ENCODE data around the gene TMEM139.
"Not testable (repeated sequence)": the region's sequence is repeated elsewhere in the genome, so short reads cannot be mapped to it uniquely, and the experiment has no call there.

TMEM139 gene

DNA sequence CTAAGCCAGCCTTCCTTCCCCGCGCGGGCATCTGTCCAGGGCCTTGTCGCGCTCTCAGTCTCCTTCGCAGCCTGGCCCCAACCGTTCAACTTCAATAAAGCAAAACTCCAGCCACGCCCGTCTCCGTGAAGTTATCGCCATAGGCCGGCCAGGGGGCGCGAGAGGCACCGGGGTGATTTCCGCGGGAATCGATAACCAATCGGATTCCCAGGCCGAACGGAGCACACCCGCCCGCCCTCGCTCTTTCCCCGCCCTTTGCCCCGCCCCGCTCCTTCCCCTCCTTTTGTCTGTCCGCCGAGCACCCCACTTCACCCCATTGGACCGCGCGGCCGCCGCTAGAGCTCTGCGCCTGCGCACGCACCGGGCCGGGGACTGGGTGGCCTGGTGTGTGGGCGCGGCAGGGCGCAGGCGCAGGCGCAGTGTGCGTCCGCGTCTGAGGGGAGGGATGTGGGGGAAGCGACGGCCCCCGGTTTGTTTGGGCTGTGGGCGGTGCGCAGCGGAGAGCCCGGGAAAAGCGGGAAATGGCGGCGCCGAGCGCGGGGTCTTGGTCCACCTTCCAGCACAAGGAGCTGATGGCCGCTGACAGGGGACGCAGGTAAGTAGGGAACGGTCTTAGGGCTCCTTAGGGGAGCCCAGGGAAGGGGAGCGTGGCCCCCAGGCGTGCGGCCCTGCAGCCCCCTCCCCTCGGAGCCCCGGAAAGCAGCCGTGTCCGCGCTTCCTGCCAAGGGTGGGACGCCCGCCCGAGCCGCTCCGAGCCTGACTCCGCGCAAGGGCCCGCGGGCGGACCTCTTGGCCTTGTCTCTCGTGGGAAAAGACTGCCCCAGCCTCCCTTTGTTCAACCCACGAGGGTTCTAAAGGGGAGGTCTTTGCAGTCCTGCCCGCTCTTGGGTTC is 3.4 kb downstream of the TMEM139 start, which contains the start of gene CASP2:
TSS of gene CASP2 (plus strand) at position 417 of the 892 bp plus-strand sequence. CDS start at position 522, 105 bp downstream.
- Histone ChIP-seq H4K8ac (ENCODE audit: low read depth, low read length) (peak within 1 kb of the TSS; percentile 90), H4K91ac (ENCODE audit: low read depth, low read length) (peak within 1 kb of the TSS; percentile 89), H3K23ac (ENCODE audit: low read length) (no peak within 1 kb of the TSS), H3K4me2 (ENCODE audit: low read length) (peak within 1 kb of the TSS; percentile 82), H3K79me1 (ENCODE audit: low read length) (peaks cover 15% of the 10 kb centered on the region), H2AK5ac (ENCODE audit: low read length) (peak within 1 kb of the TSS; percentile 50), H2BK12ac (ENCODE audit: low read length) (peak within 1 kb of the TSS; percentile 9), H3K4ac (ENCODE audit: low read depth, low read length) (peak within 1 kb of the TSS; percentile 75), H2AFZ (ENCODE audit: insufficient read depth, low read length, poor library complexity) (peak within 1 kb of the TSS; percentile 89), H3K27me3 (ENCODE audit: insufficient read depth, low read length) (no peaks in the 10 kb centered on the region), H3K4me1 (ENCODE audit: control insufficient read depth in 1 of 2, insufficient read depth in 2 of 2, low read length in 2 of 2) (peaks cover 12 to 14% of the 10 kb centered on the region in 2 experiments), H3K9me3 (ENCODE audit: insufficient read depth, low read depth, low read length) (peaks cover 6% of the 10 kb centered on the region), H3K36me3 (ENCODE audit: control insufficient read depth in 1 of 2, insufficient read depth in 2 of 2, low read length in 2 of 2) (peaks cover 12 to 13% of the 10 kb centered on the region in 2 experiments), H3K4me3 (ENCODE audit: low read depth, low read length) (peak within 1 kb of the TSS; percentile 82), H3K14ac (ENCODE audit: low read length) (peak within 1 kb of the TSS; percentile 87), H4K12ac (ENCODE audit: low read depth, low read length) (peak within 1 kb of the TSS; percentile 60), H3K18ac (ENCODE audit: low read length) (peak within 1 kb of the TSS; percentile 66), H2BK120ac (ENCODE audit: insufficient read depth, low read length, poor library complexity) (peak within 1 kb of the TSS; percentile 74), H3K9ac (ENCODE audit: low read length) (peak within 1 kb of the TSS; percentile 90), H2BK5ac (ENCODE audit: low read depth, low read length, poor library complexity) (peak within 1 kb of the TSS; percentile 91), H3K79me2 (ENCODE audit: control insufficient read depth, insufficient read depth, low read length, poor library complexity) (peaks cover 7% of the 10 kb centered on the region), H3K27ac (ENCODE audit: low read depth, low read length) (peak within 1 kb of the TSS; percentile 49)
- no CpG with 5 or more reads among the region's 84 CpGs for WGBS (ENCODE audit: extremely low coverage, insufficient coverage, insufficient read length)
- peak; percentile 87 to 89 for DNase-seq

DNA sequence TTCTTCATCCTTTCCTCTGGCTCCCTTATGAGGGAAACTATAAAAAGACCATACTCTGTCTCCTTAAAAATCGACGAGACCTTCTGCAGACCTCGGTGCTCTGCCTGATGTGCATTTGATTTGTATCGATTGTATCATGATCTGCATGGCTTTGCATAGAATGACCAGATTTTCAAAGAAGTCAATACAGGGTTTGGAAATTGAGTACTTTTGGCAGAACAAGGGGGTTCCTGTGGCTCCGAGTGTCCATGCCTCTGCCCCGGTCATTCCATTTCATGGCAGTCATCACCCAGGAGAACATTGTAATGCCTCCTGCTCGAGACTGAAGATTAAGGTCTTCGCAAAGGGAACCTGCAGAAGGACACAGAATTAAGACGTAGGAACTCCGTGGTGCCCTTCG is 4.1 kb downstream of the TMEM139 start:
- Histone ChIP-seq H2BK12ac (ENCODE audit: low read length) (no peak overlapping the region), H3K23ac (ENCODE audit: low read length) (no peak overlapping the region), H4K8ac (ENCODE audit: low read depth, low read length) (peak overlapping the region; percentile 90), H3K36me3 (ENCODE audit: control insufficient read depth in 1 of 2, insufficient read depth in 2 of 2, low read length in 2 of 2) (peaks cover 19% of the 10 kb centered on the region in 2 experiments), H3K18ac (ENCODE audit: low read length) (no peak overlapping the region), H4K91ac (ENCODE audit: low read depth, low read length) (peak overlapping the region; percentile 89), H3K9ac (ENCODE audit: low read length) (peak overlapping the region; percentile 90), H3K27ac (ENCODE audit: low read depth, low read length) (peak overlapping the region; percentile 49), H2BK5ac (ENCODE audit: low read depth, low read length, poor library complexity) (no peak overlapping the region), H2AFZ (ENCODE audit: insufficient read depth, low read length, poor library complexity) (peak overlapping the region; percentile 89), H3K4me3 (ENCODE audit: low read depth, low read length) (peak overlapping the region; percentile 82), H3K4me1 (ENCODE audit: control insufficient read depth in 1 of 2, insufficient read depth in 2 of 2, low read length in 2 of 2) (peaks cover 12 to 14% of the 10 kb centered on the region in 2 experiments), H3K14ac (ENCODE audit: low read length) (peak overlapping the region; percentile 87), H3K9me3 (ENCODE audit: insufficient read depth, low read depth, low read length) (peaks cover 6% of the 10 kb centered on the region), H3K79me1 (ENCODE audit: low read length) (peaks cover 15% of the 10 kb centered on the region), H4K12ac (ENCODE audit: low read depth, low read length) (peak overlapping the region; percentile 60), H3K27me3 (ENCODE audit: insufficient read depth, low read length) (no peaks in the 10 kb centered on the region), H3K4ac (ENCODE audit: low read depth, low read length) (peak overlapping the region; percentile 75), H2BK120ac (ENCODE audit: insufficient read depth, low read length, poor library complexity) (no peak overlapping the region), H2AK5ac (ENCODE audit: low read length) (peak overlapping the region; percentile 32), H3K79me2 (ENCODE audit: control insufficient read depth, insufficient read depth, low read length, poor library complexity) (peaks cover 7% of the 10 kb centered on the region), H3K4me2 (ENCODE audit: low read length) (peak overlapping the region; percentile 82)
- DNase-seq = peak in 1 of 2 donors; percentile 43
- WGBS (ENCODE audit: extremely low coverage, insufficient coverage, insufficient read length) = no CpG with 5 or more reads among the region's 11 CpGs

DNA sequence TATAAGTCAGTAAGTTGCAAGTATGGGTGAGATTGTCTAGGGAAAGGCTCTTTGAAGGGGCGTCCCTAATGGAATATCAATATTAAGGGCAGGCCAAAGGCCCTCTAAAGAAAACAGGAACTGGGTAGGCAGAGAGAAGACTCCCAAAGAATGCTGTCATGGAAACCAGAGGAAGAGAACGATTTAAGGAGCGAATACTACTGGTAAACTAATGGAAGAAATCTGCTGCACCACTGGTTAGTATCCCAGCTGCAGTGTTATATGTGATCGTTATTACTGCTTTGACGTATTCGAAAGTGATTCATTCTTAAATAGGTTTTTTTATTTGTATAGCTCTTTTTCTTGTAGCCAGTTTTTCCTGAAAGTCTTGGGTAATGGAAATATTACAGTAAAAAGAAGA is 4.7 kb downstream of the TMEM139 start:
- no peak overlapping the region for H4K12ac ChIP-seq (ENCODE audit: low read depth, low read length)
- H3K23ac ChIP-seq (ENCODE audit: low read length) = no peak overlapping the region
- H4K8ac ChIP-seq (ENCODE audit: low read depth, low read length) = no peak overlapping the region
- H3K79me1 ChIP-seq (ENCODE audit: low read length) = peaks cover 15% of the 10 kb centered on the region
- no peak overlapping the region for H4K91ac ChIP-seq (ENCODE audit: low read depth, low read length)
- no peak overlapping the region for H2AFZ ChIP-seq (ENCODE audit: insufficient read depth, low read length, poor library complexity)
- no peak overlapping the region for H3K18ac ChIP-seq (ENCODE audit: low read length)
- no peak overlapping the region for H2BK12ac ChIP-seq (ENCODE audit: low read length)
- H3K4me1 ChIP-seq (ENCODE audit: control insufficient read depth in 1 of 2, insufficient read depth in 2 of 2, low read length in 2 of 2) = peaks cover 12 to 14% of the 10 kb centered on the region in 2 experiments
- WGBS (ENCODE audit: extremely low coverage, insufficient coverage, insufficient read length) = no CpG with 5 or more reads among the region's 6 CpGs
- H3K27me3 ChIP-seq (ENCODE audit: insufficient read depth, low read length) = no peaks in the 10 kb centered on the region
- H2BK5ac ChIP-seq (ENCODE audit: low read depth, low read length, poor library complexity) = no peak overlapping the region
- peak overlapping the region; percentile 41 for H3K4ac ChIP-seq (ENCODE audit: low read depth, low read length)
- H2AK5ac ChIP-seq (ENCODE audit: low read length) = no peak overlapping the region
- no peak overlapping the region for H3K9ac ChIP-seq (ENCODE audit: low read length)
- no peak overlapping the region for H2BK120ac ChIP-seq (ENCODE audit: insufficient read depth, low read length, poor library complexity)
- no peak overlapping the region for H3K27ac ChIP-seq (ENCODE audit: low read depth, low read length)
- peaks cover 7% of the 10 kb centered on the region for H3K79me2 ChIP-seq (ENCODE audit: control insufficient read depth, insufficient read depth, low read length, poor library complexity)
- no peak overlapping the region for H3K4me3 ChIP-seq (ENCODE audit: low read depth, low read length)
- H3K9me3 ChIP-seq (ENCODE audit: insufficient read depth, low read depth, low read length) = peaks cover 6% of the 10 kb centered on the region
- peaks cover 21 to 22% of the 10 kb centered on the region in 2 experiments for H3K36me3 ChIP-seq (ENCODE audit: control insufficient read depth in 1 of 2, insufficient read depth in 2 of 2, low read length in 2 of 2)
- no peak overlapping the region for H3K14ac ChIP-seq (ENCODE audit: low read length)
- no peak for DNase-seq
- peak overlapping the region; percentile 82 for H3K4me2 ChIP-seq (ENCODE audit: low read length)

DNA sequence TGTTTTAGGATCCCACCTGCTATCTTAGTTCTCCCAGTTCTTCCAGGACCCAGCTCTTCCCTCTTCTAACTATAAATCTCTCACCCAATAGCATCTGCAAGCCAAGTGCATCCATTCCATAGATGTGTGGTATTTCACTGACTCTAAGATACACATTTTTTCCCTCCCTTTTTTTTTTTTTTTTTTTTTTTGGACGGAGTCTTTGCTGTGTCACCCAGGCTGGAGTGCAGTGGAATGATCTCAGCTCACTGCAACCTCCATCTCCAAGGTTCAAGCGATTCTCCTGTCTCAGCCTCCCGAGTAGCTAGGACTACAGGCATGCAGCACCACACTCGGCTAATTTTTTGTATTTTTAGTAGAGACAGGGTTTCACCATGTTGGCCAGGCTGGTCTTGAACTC is 5.1 kb downstream of the TMEM139 start:
- not testable (repeated sequence) for H3K9me3 ChIP-seq (ENCODE audit: insufficient read depth, low read depth, low read length); H3K4me3 ChIP-seq (ENCODE audit: low read depth, low read length); H3K27me3 ChIP-seq (ENCODE audit: insufficient read depth, low read length); H2BK120ac ChIP-seq (ENCODE audit: insufficient read depth, low read length, poor library complexity); H3K23ac ChIP-seq (ENCODE audit: low read length); H3K4ac ChIP-seq (ENCODE audit: low read depth, low read length); H3K79me2 ChIP-seq (ENCODE audit: control insufficient read depth, insufficient read depth, low read length, poor library complexity); H3K9ac ChIP-seq (ENCODE audit: low read length); H3K18ac ChIP-seq (ENCODE audit: low read length); DNase-seq; H2BK5ac ChIP-seq (ENCODE audit: low read depth, low read length, poor library complexity); H2AFZ ChIP-seq (ENCODE audit: insufficient read depth, low read length, poor library complexity); H2AK5ac ChIP-seq (ENCODE audit: low read length); H4K91ac ChIP-seq (ENCODE audit: low read depth, low read length); H3K14ac ChIP-seq (ENCODE audit: low read length); H2BK12ac ChIP-seq (ENCODE audit: low read length); H4K8ac ChIP-seq (ENCODE audit: low read depth, low read length); H3K27ac ChIP-seq (ENCODE audit: low read depth, low read length); H4K12ac ChIP-seq (ENCODE audit: low read depth, low read length)
- H3K4me2 ChIP-seq (ENCODE audit: low read length) = peak overlapping the region; percentile 27
- WGBS (ENCODE audit: extremely low coverage, insufficient coverage, insufficient read length) = no CpG with 5 or more reads among the region's 4 CpGs
- peaks cover 10 to 11% of the 10 kb centered on the region in 2 experiments for H3K4me1 ChIP-seq (ENCODE audit: control insufficient read depth in 1 of 2, insufficient read depth in 2 of 2, low read length in 2 of 2)
- H3K36me3 ChIP-seq (ENCODE audit: control insufficient read depth in 1 of 2, insufficient read depth in 2 of 2, low read length in 2 of 2) = peaks cover 23 to 27% of the 10 kb centered on the region in 2 experiments
- peaks cover 15% of the 10 kb centered on the region for H3K79me1 ChIP-seq (ENCODE audit: low read length)
